SKM-1 (cell line): ENCODE data around the gene ISM1.

Experiments
- DNase-seq: peaks from one replicate; lab custom pipeline; 2025; ENCODE audit not compliant: unreplicated experiment; lab: John Stamatoyannopoulos, UW

Gene ISM1

DNA sequence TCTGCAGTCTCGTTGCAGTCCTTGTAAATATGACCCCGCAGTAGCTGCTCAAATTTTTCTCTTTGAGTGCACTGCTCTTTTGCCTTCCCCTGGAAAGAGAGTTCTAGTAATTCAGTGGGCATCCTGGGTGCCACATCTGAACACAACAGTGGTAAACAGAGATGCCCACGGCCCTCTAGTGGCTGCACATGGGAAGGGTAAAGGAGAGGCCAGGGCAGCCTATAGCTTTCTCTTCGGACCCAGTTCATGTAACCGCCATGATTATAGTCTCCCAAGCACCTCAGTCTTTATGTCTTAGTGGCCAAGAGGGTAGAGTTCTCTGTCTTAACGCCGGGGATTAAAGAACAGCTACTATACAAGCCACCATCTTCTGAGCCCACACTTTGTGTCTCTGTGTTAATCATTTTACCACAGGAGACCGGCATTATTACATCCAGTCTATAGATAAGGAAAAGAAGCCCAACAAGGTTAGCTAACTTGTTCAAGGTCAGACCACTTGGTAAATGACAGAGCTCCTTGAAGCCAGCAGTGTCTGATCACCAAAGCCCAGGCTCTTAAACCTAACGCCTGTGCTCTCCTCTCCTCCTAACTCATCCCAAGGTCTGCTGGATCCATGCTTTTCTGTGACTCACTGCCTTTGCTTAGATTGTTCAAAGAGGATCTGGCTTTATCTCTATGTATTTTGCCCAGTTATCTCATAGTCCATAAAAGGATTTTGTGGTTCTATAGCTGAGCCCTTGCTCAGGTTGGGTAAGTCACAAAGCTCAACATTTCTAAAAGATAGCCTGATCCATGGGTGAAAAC, 81.8 kb downstream of the ISM1 start:
- DNase-seq = no peak

GRCh38 chr20:13305284-13305683, 84.2 kb downstream of the ISM1 start:
- no peak for DNase-seq

DNA sequence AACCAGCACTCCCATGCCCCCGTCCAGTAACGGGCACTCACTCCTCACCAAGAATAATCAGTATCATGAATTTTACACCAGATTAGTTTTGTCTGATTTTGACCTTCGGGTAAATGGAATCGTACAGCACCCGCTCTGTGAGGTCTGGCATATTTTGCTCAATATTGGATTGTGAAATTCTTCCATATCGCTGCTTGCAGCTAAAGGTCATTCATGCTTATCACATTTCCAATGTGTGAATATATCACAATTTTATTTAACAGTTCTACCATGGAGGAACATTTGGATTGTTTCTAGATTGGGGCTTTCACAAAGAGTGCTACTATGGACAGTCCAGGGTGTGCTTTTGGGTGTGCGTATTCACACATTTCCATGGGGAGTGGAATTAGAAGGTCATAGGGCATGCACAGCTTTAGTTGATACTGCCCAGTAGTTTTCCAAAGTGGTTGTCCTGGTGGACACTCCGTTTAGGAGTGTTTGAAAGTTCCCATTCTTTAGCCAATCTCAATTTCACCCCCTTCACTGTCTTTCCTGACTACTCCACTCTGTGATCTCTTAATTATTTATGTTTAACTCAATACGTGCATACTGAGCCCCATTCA, 86.6 kb downstream of the ISM1 start:
- DNase-seq = no peak

DNA sequence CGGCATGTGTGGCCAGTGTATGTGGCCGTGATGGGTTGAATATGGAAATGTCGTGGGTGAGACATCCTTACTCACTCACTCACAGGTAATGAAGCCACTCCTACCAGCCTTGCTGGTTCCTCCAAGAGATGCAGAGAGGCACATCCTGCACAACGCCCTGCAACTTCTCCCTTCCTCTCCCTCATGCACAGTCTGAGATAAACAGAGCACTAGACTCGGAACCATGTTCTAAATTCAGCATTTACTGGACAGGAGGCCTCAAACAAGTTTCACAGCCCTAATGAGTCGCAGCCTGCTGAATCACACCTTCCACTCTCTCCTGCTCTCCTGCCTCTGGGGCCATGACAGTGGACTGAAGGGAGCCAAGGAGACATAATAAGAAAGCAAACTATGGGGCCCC, 91.2 kb downstream of the ISM1 start:
- DNase-seq = no peak

DNA sequence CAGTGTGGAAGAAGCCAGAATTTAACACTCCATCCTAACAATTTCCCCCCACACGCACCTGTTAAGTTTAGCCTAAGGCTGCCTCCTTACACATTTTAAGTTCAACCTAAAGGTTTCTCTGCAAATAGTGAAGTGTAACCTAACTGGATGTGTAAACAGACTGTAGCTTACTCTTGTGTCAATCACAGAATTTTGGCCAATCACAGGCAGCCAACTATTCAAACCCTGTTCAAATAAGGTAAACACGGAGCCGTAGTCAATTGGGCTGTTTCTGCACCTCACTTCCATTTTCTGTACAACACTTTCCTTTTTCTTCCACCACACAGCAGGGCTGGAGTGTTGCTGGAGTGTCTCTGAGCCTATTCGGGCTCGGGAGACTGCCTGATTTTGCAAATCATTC, 92.1 kb downstream of the ISM1 start:
- no peak for DNase-seq

- no peak for DNase-seq
Observed at GRCh38 chr20:13317439-13317838, 96.4 kb downstream of the ISM1 start.

DNA sequence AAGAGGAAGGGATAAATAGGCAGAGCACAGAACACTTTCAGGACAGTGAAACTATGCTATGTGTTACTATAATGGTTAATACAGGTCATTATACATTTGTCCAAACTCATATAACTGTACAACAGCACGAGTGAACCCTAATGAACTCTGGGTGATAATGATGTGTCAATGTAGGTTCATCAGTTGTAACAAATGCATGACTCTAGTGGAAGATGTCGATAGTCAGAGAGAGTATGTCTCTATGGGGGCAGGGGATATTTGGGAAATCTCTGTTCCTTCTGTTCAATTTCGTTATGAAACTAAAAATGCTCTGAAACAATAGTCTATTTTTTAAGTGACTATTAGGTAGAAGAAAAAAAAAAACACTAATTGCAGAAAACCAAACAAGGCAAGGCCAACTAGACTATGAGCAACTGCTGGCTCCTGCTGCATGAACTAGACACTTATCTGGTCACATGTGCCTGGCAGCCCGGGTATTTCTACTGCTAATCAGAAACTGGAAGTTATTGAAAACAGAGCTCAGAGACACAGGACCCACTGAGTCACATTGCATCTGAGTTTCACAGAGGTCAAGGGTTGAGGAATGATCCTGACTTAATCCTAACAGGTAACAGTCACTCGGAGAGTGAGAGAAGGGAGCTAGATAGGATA, 97.9 kb downstream of the ISM1 start:
- DNase-seq = no peak

- no peak for DNase-seq
Observed at GRCh38 chr20:13320702-13321101, 99.6 kb downstream of the ISM1 start.

DNA sequence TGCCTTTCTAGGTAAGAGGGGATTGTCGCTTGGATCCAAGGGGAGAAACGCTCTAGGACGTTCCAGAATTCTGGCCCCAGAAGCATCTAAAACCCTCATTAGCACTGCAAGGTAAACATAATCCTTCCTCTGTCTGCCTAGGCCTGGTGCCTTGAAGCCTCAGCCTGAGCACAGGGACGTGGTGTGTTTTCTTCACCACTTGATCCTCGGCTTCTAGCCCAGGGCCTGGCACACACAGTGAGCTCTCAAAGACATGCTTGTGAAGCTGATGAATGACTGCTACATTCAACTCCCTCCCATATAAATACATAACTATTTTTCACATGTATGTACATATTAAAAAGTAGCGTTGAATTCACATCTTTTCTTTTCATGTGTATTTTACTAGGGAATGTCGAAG, 100.3 kb downstream of the ISM1 start:
- no peak for DNase-seq

DNA sequence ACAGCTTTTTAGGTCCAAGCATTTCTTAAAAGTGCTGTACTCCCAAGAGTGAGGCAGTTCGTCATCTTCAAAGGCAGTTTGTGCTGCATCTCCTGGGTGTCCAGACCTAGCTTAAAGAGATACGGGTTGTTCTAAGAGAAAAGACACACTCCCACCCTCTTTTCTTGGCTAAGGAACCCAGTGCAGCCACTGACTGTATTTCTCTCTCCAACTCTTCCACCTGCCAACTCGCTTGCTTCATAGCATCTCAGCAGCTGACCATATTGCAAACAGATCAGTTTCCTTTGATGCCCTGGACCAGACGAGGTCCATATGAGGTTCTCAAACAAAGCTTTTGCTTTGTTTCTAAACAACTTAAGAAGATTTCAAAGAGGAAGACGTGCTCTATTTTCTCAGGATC, 101.1 kb downstream of the ISM1 start:
- DNase-seq = no peak

DNA sequence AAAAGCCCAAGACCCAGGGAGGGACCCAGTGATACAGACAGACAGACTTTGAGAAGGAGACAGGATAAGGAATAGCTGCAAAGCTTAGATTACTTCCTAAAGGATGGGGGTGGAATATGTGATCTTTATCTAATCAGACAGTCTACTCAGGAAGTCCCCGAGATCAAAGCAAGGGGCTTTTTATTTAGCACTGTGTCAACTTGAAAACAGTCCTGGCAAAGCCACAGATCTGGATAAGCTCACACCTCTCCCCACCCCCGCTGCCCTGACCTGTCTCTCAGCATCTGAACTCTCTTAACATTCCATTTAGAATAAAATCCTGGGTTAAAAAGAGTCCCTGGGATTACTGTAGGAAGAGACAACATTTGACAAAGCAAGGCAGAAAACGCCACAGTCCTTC, 101.5 kb downstream of the ISM1 start:
- no peak for DNase-seq

GRCh38 chr20:13325033-13325432, 104.0 kb downstream of the ISM1 start:
- DNase-seq = no peak

DNA sequence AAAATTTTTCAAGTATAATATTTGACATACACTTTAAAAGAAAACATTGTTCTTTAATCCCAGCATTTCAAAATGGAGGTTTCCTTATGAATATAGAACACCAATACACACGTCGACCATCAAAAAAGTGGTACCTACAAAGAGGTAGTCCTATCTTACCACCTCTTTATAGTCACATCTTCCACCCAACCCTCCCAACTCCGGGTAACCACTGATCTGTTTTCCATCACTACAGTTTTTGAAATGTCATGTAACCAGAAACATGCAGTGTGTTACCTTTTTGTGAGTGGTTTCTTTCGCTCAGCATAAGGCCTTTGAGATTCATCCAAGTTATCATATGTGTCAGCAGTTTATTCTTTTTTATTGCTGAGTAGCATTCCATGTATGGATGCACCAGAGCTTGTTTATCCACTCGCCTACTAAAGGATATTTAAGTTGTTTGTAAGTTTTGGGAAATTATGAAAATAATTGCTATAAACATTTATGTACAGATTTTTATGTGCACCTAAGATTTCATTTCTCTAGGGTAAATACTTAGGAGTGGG, 104.8 kb downstream of the ISM1 start:
- no peak for DNase-seq

DNA sequence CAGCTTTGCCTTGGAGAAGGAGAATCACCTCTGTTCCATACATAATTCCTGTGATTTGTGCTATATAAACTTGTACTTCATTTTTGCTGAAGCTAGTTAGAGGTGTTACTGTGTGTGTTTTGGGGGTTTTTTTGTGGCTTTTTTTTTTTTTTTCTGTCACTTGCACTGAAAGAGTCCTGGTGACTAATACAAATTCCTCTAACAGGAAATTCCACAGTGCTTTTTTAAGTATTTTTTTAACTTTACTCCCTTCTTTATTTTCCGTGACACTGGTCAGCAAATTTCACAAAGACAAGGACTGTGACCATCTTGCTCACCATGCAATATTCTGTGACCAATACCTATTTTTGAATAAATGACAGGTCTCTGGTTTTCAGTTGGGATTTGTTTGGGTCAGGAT, 110.5 kb downstream of the ISM1 start:
- no peak for DNase-seq

DNA sequence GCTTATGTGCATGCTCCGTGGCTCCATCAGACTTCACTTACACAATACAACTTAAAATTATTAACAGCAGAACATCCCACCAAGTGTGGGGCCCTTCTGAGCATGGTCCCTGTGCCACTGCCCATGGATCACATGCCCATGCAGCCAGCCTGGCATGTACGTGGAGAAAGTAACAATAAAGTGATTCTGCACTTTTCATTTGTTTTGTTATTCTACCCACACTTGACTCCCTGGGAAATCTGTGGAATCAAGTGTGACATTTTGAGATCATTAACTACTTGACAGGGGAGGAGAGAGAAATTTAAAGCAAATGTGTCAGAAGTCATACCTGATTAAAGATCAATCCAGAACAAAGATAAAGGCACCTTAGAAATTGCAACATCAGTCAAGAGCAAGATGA, 112.0 kb downstream of the ISM1 start:
- DNase-seq = no peak

DNA sequence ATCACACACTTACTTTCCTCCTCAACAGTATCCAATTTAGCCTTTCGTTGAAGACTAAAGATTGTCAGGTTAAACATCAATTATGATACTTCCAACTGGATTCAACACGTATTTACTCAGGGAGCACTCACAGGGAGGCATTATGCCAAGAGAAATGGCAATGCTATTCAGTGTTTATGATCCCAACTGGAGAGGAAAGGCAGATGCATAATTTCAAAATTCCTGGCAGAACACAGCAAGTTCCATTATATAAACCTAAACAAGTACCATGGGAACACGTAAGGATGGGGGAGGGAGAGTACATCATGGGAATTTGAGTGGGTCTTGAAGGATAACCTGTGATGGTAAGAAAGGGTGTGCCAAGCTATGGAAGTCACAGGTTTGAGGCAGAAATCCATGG, 112.7 kb downstream of the ISM1 start:
- DNase-seq = no peak

DNA sequence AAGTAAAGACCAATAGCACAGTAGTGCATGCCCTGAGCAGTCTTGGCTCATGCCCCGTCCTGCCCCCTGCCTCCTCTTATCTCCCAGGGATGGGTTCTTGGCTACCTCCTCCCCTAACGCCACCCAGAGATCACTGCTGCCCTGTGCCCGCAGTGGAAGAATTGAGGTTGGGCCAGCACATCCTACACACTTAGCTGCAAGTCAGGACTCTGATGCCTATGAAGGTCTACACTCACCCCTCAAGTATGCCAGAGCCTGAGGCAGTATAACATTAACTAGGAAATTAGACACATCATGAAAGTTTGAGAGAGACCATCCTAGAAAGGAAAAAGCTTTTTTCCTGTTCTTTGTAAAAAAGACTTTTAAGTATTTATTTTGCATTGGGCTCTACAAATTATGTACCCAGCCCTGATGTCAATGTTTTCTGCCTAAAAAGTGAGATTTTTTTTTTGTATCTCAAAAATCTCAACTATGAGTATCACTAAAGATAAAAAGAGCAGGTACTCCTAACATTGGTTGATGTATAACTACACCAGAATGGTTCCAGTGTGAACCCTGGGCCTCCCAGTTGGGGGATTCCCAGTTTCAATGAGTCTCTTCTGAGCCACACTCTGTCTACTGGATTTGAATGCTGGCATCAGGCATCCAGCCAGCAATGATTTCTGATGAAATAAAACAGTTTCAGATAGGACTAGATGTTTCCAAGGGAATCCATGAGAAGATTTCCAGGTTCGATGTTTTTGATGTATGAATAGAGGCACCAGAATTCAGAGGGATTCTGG, 115.4 kb downstream of the ISM1 start:
- no peak for DNase-seq

GRCh38 chr20:13337090-13337784, 116.2 kb downstream of the ISM1 start:
- DNase-seq = no peak

GRCh38 chr20:13338097-13338661, 117.1 kb downstream of the ISM1 start:
- DNase-seq = no peak

DNA sequence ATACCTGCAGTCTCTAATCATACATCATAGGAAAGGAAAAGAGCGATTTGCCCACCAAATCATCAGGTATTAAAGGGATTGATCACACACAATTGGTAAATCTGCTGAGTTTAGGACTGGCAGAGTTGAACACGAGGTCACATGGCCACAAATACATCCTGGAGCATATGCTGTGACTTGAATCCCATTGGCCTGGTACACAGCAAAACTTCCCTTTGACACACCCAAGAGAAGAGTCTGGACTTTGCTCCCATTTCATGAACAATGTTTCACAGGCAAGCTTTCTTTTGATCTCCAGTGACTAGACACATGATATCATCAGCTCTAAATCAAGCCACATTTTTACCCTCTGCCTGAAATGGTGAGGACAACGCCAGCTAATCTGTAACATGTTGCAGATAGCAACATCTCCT, 117.9 kb downstream of the ISM1 start:
- no peak for DNase-seq
